RWPE1 (cell line): Measurements from ENCODE around the gene PRAMEF17.
"Not testable (repeated sequence)": the region's sequence is repeated elsewhere in the genome, so short reads cannot be mapped to it uniquely, and the experiment has no call there.

Experiments
- CTCF ChIA-PET: fragments of 350-600 bp; sonication (Branson Sonifier 250); formaldehyde crosslinking; extraction: SDS; loops from one replicate; lab custom pipeline; 2021; lab: Yijun Ruan, JAX
- POLR2A ChIA-PET: fragments of 400-600 bp; formaldehyde crosslinking; extraction: SDS; loops from one replicate; lab custom pipeline; 2020; ENCODE audit warnings: antibody characterized with exemption; ENCODE audit not compliant: low non-redundant PET; lab: Yijun Ruan, JAX
- DNase-seq: peaks from one replicate; pipeline ENCODE4 v3.0.0; 2012; ENCODE audit warnings: low spot score
- H3K27ac ChIP-seq: fragments of 450-650 bp; 2 replicates; pipeline ENCODE4 v1.5.1; 2017
- CTCF ChIP-seq: fragments of 450-650 bp; conservative IDR thresholded peaks from 2 replicates; pipeline ENCODE4 v1.5.1; 2017; ENCODE audit warnings: low read depth, mild to moderate bottlenecking

The PRAMEF17 gene

DNA sequence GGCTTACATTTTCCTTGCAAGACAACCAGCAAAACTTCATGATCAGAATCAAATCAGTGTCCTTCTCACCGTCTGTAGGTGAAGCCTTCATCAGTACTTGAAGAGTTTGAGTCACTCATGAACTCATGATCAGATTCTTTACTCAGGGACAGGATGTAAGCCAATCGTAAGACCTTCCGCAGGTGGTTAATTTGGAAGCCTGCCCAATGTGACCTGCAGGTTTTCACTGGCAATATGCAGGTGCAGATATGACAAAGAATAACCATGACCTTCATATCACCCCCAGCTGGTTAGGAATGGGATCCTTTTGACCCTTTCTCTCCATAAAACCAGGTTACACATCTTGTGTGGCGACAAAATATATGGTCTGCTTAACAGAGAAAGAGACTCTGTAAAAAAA lies 18.4 kb downstream of the PRAMEF17 start:
- CTCF ChIA-PET = no interaction called here
- TF ChIP-seq CTCF = no peak
- POLR2A ChIA-PET = no interaction called here
- H3K27ac ChIP-seq = no peak overlapping the region
- DNase-seq = no peak

GRCh38 chr1:13410150-13410549 lies 20.7 kb downstream of the PRAMEF17 start, which contains the start of gene PRAMEF20:
TSS of gene PRAMEF20 (plus strand) at chr1:13410450. CDS start at chr1:13416355, 5,905 bp downstream.
- H3K27ac ChIP-seq, POLR2A ChIA-PET, DNase-seq, CTCF ChIA-PET: not testable (repeated sequence)

DNA sequence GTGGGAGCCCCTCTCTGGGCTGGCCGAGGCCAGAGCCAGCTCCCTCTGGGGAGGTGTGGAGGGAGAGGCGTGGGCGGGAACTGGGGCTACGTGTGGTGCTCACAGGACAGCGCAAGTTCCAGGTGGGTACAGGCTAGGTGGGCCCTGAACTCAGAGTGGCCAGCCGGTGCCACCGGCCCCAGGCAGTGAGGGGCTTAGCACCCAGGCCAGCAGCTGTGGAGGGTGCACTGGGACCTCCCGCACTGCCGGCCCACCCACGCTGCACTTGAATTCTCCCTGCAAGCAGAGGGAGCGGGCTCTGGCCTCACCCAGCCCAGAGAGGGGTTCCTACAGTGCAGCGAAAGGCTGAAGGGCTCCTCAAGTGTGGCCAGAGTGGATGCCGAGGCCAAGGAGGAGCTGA lies 41.1 kb downstream of the PRAMEF17 start:
- TF ChIP-seq CTCF = no peak
- POLR2A ChIA-PET = no interaction called here
- DNase-seq = no peak
- H3K27ac ChIP-seq = no peak overlapping the region
- CTCF ChIA-PET = no interaction called here

DNA sequence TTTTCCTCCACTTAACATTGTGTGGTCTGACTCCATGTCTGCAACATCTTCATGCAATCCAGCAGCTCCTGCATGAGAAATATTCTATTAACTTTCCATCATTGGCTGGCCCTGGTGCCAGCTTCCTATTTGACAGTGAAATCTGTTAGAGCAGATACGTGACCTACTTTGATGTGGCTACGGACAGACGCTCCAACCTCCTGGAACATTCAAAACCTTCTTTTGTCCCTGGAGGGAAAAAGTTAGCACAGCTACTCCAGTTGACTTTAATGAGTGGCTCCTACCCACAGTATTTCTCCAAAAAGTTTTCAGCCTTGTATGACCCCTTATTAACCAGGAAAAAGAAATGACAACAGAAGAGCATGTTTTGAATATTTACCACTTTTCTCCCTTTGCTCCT lies 42.8 kb downstream of the PRAMEF17 start:
- CTCF ChIA-PET = no interaction called here
- no peak overlapping the region for H3K27ac ChIP-seq
- TF ChIP-seq CTCF = no peak
- no peak for DNase-seq
- POLR2A ChIA-PET = no interaction called here

GRCh38 chr1:13433694-13434358 lies 44.4 kb downstream of the PRAMEF17 start:
- POLR2A ChIA-PET = interaction anchor here (0.6 kb wide), 1 partner anchor 1340 kb away, joined by 3 read pairs; no protein-coding TSS in a partner anchor
- CTCF ChIA-PET, DNase-seq, H3K27ac ChIP-seq: not testable (repeated sequence)

DNA sequence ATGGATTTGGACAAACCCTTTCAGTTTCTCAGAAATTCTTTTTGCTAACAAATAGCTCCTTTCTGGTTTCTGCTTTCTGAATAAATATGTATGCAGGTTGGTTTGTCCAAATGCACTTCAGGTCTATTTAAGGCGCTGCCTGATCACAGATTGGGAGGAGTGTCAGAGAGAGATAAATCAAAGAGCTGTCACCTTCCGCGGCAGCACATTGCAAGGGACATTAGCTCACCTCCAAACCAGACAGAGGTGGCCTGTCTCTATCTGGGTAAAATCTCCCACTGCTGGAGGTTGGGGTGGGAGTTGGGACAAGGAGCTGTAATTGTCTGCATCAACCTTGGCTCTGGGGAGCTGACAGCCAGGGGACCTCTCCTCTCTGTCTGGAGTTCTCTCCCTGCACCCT lies 46.0 kb downstream of the PRAMEF17 start:
- ChIA-PET POLR2A (no interaction called here), CTCF (no interaction called here)
- TF ChIP-seq CTCF = no peak
- no peak for DNase-seq
- no peak overlapping the region for H3K27ac ChIP-seq

DNA sequence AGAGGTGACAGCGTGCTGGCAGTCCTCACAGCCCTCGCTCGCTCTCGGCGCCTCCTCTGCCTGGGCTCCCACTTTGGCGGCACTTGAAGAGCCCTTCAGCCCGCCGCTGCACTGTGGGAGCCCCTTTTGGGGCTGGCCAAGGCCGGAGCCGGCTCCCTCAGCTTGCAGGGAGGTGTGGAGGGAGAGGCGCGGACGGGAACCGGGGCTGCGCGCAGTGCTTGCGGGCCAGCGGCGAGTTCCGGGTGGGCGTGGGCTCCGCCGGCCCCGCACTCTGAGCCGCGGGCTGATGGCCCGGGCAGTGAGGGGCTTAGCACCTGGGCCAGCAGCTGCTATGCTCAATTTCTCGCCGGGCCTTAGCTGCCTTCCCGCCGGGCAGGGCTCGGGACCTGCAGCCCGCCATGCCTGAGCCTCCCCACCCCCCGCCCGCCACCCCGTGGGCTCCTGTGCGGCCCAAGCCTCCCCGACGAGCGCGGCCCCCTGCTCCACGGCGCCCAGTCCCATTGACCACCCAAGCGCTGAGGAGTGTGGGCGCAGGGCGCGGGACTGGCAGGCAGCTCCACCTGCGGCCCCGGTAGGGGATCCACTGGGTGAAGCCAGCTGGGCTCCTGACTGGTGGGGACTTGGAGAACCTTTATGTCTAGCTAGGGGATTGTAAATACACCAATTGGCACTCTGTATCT lies 49.8 kb downstream of the PRAMEF17 start:
- CTCF ChIA-PET, DNase-seq, POLR2A ChIA-PET, H3K27ac ChIP-seq: not testable (repeated sequence)
